Subcutaneous adipose tissue (tissue), 4 donors: ENCODE measurements around the gene S1PR3. TPM values are rescaled to one million over a fixed set of nuclear protein-coding genes. Genes with fewer than 3 reads are reported as not detected.

Source experiments
- total RNA-seq, 4 donors: library from RNA; depleted of rRNA; stranded (reverse); fragments of >200 nt; gene quantifications; one replicate each; pipeline ENCODE4 v1.1.0, GENCODE V29; 2016
- TF ChIP-seq, protein P1 (sequence below): fragments of 450-650 bp; IDR thresholded peaks from one replicate; pipeline ENCODE4 v1.5.1; 2016; ENCODE audit warnings: low read depth, mild to moderate bottlenecking, control low read depth, antibody characterized with exemption, moderate library complexity

Gene S1PR3
- total RNA-seq, 4 donors from 2014 or later, result 6.2 to 22.1 (median 15.3) TPM

DNA sequence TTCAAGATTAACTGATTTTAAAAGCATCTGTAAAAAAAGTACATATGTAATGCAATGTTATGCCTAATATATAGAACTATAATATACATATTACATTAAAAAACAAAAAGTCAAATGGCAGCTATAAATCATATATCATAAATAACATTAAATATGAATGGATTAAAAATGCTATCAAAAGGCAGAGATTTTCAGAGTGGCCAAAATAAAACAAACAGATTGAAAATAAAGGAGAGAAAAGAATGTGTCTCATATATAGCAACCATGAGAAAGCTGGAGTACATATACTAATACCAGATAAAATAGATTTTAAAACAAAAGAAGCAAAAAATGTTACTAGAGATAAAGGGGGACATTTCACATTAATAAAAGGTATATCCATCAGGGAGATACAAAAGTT is 38.5 kb downstream of the S1PR3 start:
- TF ChIP-seq, protein P1, sequence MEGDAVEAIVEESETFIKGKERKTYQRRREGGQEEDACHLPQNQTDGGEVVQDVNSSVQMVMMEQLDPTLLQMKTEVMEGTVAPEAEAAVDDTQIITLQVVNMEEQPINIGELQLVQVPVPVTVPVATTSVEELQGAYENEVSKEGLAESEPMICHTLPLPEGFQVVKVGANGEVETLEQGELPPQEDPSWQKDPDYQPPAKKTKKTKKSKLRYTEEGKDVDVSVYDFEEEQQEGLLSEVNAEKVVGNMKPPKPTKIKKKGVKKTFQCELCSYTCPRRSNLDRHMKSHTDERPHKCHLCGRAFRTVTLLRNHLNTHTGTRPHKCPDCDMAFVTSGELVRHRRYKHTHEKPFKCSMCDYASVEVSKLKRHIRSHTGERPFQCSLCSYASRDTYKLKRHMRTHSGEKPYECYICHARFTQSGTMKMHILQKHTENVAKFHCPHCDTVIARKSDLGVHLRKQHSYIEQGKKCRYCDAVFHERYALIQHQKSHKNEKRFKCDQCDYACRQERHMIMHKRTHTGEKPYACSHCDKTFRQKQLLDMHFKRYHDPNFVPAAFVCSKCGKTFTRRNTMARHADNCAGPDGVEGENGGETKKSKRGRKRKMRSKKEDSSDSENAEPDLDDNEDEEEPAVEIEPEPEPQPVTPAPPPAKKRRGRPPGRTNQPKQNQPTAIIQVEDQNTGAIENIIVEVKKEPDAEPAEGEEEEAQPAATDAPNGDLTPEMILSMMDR, result no peak

DNA sequence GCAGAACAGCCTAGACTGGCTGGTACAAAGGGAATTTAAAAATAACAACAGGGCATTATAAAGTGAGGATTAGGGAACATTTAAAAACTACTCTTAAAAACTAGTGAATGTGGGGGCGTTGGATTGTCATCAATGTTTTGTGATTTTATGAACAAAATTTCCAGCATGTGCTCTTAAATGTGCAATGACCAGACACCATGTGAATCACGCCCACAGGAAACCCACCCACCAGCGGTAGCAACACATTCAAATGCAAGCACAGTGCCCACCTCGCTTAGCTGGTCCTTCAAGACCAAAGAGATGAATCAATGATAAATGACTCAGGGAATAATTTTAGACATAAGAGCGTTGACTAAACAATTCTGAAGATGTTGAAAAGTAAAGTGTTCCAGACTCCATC is 40.9 kb downstream of the S1PR3 start:
- TF ChIP-seq, protein P1, result no peak

DNA sequence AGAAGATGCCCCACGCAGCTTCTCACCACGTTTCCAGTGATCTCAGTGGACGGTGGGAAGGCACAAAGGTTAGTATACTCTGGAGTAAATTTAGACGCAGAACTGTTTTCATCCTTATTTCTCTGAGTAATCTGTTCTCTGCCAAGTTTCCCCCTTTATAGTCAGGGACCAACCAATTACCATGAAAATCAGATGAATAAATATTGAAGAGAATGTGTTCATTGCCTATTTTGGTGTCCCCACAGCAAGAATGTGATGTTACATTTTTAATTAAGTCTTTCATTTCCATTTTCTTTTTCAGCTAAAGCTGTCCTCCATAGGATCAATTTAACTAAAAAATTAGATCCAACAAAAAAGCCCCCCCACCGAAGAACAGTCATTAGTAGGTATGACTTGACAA is 41.4 kb downstream of the S1PR3 start:
- TF ChIP-seq, protein P1, result no peak

DNA sequence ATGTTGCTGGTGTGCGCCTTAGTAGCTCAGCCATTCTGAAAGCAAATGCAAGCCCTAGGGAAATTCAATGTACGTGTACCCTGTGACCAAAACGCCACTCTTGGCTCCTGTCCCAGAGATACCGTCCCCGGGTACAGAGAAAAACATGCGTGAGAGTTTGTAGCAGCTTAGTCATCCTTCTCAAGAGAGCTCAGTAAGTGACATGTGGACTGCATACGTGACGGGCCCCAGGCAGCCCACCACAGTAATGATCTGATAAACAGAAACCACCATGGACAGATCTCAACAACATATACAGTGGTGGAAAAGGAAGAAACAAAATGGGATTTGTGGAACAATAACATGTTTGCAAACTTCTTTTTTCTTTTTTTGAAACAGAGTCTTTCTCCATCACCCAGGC is 45.1 kb downstream of the S1PR3 start:
- TF ChIP-seq, protein P1, result no peak

DNA sequence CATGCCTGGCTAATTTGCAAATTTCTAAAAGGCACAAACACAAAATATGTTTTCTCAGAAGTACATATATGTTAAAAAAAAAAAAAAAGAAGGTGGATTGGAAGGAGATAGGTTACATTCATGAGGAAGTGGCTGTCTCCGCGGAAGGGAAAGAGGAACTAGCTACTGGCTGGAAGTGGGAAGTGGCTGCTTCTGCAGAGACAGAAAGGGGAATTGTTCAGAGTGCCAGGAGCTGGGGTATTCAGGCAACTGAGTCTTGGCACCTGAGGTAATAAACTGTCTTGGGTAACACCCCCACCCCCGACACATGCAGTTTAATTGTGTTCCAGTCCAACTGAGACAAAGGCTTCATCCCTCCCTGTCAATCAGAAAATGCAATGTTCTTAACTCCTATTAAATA is 45.6 kb downstream of the S1PR3 start:
- TF ChIP-seq, protein P1, result no peak

DNA sequence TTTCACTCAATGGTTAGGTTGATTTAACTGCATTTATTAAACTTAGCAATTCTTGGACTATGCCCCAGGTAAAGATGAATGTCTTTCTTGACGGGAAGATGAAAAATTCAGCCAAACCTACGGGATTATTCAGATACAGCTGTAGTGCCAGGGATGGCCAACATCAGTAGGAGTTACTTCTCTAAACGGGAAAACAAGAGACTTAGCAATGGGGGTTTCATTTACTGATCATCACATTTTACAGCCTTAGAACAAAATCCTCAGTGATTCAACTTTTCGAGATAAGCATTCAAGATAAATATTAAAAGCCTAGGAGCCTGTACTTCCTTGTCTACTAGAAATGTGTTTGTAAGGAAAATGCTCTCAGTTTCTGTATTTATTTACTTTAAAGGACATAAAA is 46.1 kb downstream of the S1PR3 start:
- TF ChIP-seq, protein P1, result no peak

DNA sequence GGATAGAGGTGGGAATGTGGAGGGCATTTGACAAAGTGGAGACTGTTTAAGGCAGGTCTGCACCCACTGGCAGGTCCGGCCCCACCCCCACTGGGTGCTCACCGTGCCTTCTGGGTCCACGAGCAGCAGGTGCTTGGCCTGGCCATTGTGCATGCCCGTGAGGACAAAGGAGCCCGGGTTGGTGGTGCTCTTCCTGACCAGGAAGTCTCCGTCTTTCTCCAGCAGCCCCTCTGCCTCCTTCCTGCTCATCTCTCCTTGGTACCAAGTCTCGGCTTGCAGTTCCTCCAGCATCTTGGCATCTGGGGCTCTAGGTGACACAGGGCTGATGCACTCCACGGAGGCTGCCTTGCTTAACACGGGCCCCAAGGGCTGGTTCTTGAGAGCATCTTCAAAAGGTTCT is 46.6 kb downstream of the S1PR3 start:
- TF ChIP-seq, protein P1, result no peak
